ENCODE data around the gene FLT1.

The FLT1 gene

DNA sequence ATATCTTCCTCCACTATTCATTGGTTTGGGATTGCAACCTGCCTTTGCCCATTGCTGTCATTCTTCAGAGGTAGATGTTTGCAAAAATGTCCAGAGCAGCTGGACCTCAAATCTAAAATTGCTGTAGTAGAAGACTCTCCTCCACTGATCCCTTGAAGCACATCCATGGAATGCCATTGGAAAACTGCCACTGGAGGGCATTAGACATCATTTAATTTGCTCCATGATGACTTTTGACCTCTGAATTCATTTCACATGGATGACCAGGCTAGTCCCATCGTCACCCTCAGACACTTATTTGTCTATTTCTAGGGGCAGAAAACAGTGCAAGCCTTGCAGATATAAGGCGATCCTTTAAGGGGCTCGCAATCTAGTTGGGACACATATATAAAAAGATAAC, 33.9 kb upstream of the FLT1 start:
- no peak for DNase-seq (ENCODE audit: low read depth, low spot score)

DNA sequence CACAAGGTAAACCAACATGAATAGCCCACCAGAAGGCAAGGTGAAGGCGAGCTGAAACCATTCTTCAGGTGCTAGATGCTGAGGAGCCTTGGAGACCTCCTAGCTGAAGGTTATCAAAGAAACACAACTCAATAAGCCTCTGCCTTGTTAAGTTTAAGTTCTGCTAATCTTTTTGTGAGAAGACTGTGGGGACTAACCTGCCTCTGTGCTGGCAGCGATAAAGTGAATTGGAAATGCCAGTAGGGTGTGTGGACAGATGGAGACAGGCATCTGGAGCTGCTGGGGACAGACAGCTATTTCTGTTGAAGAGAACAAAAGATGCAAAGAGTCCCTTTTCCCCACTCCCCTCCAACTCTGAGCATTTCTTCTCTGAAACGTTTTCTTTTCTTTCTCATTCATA, 33.5 kb upstream of the FLT1 start:
- no peak for DNase-seq (ENCODE audit: low read depth, low spot score)

DNA sequence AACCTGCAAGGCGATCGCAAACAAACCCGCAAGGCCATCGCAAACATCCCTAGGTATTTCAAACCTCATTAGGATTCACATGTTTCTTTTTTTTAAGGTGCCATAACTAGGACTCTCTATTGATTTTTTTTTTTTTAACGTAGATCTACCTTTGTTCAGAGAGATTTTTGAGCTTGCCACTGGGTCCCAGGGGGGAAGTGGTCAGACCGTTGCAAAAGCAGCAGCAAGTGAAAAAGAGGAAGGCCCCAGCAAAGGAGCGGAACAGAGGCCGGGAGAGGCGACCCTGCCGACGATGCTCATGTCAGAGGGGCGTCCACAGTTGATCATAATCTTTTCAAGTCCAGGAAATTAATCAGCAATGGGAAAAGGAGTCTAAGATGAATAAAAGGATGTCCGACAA, 32.7 kb upstream of the FLT1 start:
- no peak for DNase-seq (ENCODE audit: low read depth, low spot score)

DNA sequence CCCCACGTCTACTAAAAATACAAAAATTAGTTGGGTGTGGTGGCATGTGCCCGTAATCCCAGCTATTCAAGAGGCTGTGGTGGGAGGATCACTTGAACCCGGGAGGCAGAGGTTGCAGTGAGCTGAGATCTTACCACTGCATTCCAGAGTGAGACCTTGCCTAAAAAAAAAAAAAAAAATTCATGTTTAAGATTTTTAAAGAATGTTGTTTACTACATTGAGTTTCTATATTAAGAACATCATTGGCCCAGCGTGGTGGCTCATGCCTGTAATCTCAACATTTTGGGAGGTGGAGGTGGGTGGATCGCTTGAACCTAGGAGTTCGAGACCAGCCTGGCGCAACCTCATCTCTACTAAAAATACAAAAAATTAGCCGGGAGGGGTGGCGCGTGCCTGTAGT, 31.9 kb upstream of the FLT1 start:
- no peak for DNase-seq (ENCODE audit: low read depth, low spot score)

DNA sequence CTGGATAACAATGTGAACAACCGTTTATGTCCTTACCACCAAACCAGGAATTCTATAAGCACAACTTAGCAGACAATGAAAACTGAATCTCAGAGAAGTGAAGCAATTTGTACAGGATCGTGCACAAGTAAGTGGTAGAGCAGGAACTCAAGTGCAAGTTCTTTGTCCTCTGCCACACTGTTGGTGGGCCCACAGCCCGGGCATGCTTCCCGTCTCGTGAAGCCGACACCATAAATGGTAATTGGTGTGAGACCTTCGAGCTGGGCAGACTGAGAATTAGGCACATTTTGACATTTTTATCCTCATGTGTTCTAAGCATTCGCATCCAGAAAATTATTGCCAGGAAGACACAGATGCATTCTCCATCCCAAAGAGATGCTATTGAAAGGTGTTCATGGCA, 27.9 kb upstream of the FLT1 start:
- no peak for DNase-seq (ENCODE audit: low read depth, low spot score)

DNA sequence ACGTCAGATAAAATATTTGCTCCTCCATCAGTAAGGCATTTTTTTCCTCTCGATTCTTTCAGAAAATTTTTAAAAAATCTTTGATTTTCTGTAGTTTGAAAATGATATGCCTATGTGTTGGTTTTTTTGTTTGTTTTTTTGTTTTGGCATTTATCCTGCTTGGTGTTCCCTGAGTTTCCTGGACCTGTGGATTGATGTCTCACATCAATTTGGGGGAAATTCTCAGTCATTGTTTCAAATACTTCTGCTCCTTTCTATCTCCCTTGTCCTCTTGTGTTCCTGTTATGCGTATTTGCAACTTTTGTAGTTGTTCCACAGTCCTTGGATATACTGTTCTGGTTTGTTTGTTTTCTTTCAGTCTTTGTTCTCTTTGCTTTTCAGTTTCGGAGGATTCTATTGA, 18.8 kb upstream of the FLT1 start:
- DNase-seq (ENCODE audit: low read depth, low spot score) = no peak

DNA sequence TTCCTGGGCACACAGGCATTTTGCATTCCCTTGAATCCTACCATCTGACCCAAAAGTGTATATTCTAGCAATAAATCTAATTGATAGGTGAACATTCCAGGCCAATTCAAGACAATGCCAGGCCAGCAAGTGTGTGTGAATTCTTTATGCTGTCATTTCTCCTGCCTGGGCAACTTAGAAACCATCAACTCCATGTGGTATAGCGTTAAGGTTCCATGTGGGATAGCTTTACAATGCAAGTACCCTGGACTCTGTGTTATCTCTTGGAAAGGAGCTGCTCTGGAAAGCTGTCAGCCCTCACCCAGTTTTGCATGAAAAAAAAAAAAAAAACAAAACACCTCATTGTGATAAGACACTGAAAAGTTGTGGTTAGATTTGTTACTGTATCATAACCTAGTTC, 15.6 kb upstream of the FLT1 start:
- DNase-seq (ENCODE audit: low read depth, low spot score) = no peak

DNA sequence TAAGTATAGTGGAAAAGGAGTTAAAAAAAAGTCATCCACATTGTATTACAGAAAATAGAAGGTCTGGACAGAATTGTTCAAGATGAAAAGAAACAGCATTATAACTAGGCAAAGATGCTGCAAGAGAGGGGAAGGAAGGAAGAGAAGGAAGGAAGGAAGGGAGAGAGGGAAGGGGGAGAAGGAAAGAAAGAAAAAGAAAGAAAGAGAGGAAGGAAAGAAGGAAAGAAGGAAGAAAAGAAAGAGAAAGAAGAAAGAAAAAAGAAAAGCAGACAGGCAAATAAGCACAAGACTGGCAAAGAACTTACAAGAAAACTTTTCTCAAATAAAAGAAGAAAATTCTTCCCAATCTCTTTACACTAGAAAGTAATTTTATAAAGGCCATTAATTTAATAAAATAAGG, 15.1 kb upstream of the FLT1 start:
- no peak for DNase-seq (ENCODE audit: low read depth, low spot score)

DNA sequence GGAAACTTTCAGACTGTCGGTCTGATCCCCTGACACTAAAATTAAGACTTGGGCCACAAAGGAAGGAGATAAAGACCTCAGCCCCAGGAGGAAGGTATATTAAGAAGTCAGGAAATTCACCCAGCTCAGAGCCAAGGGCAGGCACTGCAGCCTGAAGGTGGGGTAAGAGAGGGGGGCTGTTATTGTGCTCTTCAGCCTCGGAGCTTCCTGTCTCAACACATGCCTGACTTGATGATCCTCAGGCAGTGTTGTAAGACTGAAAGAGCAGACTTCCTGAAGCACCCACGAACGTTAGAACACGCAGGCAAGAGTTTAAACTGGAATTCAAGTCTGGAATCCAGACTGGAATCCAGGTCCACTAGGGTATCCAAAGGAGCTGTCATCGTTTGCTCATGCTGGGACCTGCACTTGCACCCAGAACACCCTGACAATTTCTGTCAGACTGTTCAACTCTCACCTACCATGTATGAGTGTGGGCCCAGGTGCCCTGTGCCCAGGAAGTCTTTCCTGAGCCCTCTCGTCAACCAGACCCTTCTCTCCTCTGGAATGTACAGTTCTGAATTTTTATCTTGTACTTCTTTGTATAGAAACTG, 10.7 kb upstream of the FLT1 start:
- no peak for DNase-seq (ENCODE audit: low read depth, low spot score)

DNA sequence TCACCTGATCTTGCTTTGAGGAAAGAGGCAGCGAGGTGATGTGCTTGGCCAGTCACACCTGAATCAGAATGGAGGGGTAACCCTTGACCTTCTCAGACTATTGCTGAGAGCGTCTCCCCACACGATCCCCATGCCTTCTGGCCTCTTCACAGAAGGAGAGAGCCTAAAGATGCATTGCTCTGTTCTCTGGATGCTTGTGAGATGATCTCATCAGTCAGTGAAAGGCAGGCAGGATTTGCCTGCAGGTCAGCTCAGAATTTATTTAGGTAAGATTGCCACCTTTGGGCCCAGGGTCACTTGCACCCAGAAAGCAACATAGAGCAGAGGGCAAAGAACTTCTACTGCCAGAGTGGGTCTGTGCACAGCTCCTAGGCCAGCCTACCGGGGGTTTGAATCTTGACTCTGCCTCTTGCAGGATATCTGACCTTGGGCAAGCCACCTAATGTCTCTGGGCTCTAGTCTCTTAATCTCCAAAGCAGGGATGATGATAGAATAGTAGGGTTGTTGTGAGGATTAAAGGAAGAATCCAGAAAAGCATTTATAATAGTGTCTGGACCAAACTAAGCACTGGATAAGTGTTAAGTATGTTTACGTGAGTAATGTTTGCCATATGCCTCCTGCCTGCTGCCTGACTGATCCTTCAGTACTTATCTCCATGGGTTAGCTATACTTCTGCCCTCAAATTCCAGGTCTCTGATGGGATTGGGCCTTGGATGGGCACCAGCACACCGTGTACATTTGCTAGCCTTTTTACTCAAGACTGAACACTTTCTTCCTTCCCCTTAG, 8.4 kb upstream of the FLT1 start:
- DNase-seq (ENCODE audit: low read depth, low spot score) = no peak

DNA sequence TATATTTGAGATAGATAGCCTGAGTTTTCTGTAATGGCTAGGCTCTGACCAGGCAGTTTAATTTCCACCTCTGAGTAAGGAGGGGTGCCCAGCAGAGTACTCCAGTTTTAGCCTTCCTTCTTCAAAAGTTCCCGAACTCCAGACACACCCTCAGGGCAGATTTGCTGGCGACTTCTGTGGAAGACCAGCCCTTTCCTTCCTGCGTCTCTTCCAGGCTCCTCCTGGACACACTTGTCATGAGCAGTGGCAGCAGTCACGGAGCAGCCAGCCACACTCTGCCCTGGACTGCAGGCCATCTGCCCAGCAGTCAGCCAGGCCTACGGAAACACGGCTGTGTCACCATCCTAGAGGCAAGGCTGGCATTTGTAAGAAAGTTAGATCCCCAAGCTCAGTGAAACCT, 6.6 kb upstream of the FLT1 start:
- no peak for DNase-seq (ENCODE audit: low read depth, low spot score)

DNA sequence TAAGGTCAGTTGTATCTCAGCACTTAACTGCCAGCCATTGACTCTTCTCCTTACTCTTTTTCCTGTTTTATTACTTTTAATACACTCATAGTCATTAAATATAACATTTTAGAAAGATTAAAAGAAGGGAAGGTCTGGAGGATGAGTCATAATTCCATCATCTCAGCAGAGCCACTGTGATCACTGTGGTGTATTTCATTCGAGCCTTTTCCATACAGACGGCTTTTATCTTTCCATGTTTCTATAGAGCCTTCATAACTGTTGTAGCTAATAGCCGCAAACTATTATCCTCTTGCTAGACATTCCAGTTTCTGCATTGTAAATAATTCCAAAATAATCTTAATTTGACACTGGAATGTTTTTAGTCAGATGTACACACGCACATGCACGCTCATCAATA, 4.7 kb upstream of the FLT1 start:
- no peak for DNase-seq (ENCODE audit: low read depth, low spot score)

DNA sequence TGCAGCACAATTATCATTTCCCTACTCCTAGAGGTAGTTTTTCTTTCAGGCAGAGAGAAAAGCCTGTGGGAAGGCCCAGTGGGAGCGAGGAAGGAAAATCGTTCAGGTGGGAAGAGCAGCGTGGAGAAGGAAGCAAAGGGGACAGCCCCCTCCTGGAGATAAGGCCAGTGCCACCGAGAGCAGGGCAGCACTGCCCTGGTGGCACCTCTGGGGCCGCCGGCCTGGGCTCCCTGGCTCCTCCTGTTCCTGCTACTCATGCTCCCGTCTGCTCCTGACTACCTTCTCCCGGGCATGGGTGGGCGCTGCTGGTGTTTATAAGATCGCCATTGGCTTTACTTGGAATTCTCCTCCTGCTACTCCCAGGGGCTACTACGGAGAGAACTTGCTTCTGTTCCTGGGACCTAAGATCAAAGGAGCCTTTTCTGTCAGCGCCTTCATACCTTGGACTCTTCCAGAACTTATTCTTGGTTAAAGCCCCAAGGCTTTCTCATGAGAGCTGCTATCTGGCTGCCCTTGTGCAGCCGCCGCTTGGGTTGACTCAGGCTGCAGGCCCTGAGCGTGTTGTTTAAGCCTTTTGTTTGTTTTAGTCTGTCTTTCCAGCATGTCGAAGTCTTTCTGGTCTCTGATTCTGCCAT, 3.7 kb upstream of the FLT1 start:
- no peak for DNase-seq (ENCODE audit: low read depth, low spot score)

DNA sequence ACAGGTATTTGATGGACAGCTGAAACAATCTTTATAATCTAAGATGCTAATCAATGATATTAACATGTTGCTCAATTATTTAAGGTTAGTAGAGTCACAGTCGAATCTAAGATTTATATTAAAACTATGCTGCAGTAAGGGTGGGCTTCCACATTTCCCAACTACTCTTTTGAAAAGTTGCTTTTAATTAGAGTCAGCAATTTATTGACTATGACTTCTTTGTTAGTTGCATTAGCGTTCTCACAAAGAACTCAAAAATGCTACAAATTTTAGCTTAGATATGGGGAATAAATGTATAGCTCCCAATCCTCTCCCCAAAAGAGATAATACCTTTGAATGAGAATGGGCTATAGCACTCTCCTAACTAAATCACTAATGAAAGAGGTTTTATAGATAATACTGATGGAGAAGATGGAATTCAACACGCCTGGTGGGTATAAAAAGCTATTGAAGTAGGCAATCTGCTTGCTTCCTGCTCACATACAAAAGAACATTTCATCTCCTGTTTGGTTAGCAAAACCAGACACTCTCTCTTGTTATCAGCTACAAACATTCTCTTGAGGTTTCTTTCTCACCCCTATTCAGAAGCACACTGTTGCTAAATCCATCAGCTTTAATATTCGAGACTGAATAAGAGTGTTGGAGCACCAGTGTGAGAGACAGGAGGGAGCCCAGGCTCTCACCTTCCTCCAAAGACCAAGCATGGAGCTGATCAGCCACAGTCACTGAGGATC, 2.4 kb upstream of the FLT1 start:
- DNase-seq (ENCODE audit: low read depth, low spot score) = no peak

DNA sequence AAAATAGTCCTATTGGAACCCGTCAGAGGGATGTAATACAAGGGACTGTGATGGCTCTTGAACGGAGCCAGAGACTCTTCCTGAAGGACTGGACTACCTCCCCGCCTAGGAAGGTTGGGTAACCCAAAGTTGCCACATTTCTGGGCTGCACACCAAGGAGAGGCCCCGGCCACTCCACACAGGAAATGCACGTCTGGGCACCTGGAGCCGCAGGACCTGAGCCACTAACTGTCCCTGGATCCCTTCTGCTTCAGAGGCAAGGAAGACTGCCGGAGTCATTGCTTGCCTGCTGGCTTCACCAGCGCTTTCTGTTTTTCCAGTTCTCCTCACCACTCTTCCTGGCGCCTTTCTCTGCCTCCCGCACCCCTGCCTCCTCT, 1.2 kb upstream of the FLT1 start:
- DNase-seq (ENCODE audit: low read depth, low spot score) = no peak

DNA sequence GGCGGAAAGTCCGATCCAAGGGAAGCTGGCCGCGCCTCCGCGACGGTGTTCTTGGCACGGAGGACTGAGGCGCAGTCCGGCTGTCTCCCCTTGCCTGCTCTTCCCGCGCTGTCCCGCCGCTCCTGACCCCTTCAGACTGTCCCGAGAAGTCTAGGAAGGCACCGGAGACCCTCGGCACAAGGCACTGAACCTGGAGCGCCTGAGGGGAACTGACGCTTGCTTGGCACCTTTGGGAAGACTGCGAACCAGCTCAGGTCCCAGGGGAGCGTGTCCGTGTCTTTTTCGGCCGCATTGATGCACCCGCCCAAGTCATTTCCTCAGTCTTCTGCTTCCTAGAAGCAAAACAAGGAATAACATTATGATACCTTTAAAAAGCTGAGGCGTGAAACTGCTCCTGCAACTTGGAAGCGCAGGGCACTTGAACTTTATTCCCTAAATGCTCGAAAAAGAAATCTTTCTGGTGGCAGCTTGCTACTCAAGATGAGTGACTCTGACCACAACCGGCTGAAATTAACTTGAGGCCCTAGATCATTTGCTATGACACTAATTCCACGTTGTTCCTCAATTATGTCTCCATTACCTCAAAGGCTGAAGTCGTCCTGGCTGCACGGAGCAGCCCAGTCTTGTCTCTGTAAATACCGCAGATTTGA, 735 bp upstream of the FLT1 start:
- DNase-seq (ENCODE audit: low read depth, low spot score) = no peak

DNA sequence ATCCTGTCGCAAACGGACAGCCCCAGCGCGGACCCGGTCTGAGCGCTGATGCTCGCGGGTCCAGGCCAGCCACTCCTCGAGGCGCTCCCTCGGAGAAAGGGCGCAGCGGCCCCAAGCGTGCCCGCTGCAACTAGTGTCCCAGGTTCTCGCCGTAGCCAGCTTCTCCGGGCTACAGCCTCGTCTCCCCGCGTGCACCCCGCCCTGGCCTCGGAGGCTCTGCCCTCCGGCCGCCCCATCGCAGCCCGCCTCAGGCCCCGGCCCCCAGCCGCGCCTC, 487 bp downstream of the FLT1 start:
- no peak for DNase-seq (ENCODE audit: low read depth, low spot score)

DNA sequence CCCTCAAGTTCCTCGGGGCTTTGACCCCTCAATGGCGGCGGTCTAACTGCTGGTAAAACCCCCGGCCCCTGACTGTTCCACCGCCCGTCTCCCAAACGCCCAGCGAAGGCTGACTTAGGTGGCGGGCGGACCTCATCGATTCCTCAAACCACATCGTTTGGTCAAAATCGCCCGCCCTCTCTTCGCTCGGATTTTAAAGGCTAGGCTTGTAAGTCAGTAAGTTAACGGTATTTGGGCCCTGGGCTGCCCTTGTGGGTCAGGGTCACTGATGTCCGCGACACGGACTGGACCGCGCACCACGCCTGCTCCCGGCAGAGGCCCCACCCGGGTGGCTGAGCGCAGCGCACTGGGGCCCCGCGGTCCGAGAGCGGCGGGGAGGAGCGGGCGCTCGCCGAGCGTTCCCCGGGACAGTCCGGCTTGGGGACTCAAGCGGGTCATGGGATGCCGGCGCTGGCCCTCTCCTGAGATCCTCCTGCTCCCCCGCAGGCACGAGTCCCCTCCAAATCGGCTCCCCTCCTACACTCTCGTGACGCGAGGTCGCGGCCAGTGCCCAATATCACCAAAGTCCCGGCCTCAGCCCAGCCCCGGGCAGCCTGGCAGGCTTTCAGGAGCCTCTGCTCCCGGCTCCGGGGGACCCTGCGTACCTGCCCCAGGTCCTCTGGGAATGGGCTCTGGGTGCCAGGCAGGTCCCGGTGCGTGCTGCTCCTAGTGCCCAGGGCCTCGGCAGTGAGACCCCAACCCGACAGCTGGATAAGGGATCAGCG, 1.0 kb downstream of the FLT1 start:
- DNase-seq (ENCODE audit: low read depth, low spot score) = no peak

DNA sequence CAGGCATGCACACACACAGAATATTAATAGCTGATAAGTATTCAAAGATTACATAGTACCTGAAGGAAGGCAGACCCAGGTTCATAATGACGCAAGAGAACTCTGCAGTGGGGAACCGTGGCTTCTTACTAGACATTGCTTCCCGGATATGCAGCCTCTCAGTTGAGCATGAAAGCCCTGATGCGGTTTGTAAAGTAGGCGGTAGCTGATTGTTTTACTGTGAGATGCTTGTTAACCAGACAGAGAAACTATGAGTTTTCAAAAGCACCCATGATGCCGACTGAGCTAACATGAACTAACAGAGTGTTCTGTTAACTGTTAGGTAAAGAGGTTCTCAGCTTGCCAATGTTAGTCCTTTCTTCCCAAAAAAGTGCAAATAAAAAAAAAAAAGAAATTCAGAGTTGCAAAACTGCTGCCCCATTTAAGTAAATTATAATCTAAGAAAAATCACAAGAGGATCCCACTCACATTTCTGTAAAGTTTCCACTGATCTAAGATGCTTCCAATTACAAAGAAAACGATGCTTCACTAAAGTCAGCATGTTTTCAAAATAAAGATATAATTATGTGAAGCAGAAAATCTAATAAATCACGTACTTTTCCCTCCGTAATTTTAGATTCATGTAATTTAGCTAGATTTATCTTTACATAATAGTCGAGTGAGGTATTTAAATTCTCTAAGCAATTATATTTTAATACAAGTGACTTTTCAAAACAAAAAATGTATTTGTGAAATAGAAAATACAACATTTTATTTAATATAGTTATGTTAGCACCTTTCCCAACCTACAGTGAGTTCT, 2.2 kb downstream of the FLT1 start:
- no peak for DNase-seq (ENCODE audit: low read depth, low spot score)

DNA sequence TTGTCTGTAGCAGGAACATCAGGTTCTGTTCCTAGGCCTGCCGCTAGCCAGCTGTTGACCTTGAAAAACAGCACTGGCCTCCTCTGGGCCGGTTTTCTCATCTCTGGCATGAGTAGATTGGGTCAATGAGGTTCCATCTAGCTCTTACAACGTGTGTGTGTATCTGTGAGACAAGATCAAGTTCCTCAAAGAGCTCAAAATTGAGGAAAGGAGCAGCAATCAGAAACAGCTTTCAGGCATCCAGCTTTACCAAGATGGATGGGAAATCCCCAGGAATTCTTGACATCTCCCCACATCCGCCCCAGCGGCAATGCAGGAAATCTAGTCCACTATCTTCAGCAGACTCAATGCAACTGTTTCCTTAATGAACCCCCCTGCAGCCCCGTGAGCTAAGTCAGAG, 4.9 kb downstream of the FLT1 start:
- no peak for DNase-seq (ENCODE audit: low read depth, low spot score)

DNA sequence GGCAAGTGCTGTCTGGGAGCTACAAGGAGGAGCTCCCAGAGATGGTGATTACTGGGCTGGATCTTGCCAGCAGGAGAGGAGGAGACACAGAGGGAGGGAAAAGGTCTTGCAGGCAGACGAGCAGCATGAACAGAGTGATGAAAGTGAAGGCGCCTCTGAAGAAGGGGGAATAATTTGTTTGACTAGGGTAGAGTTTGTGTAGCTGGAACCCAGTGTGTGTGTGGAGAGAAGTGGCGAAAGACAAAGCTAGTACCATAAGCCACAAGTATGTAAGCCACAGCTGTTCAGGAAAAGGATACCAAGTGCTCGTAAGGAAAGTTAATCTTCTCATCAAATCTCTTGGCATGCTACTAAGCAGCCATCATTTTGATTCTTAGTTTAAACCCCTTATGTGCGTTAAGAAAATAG, 5.4 kb downstream of the FLT1 start:
- DNase-seq (ENCODE audit: low read depth, low spot score) = no peak

All from smooth muscle cell of the brain vasculature (primary cell).